ENCODE results near the gene SCTR. TPM values are rescaled to one million over a fixed set of nuclear protein-coding genes. Genes with fewer than 3 reads are reported as not detected.

SCTR gene
- total RNA-seq, 1 experiment from 2014 or later, result not detected

DNA sequence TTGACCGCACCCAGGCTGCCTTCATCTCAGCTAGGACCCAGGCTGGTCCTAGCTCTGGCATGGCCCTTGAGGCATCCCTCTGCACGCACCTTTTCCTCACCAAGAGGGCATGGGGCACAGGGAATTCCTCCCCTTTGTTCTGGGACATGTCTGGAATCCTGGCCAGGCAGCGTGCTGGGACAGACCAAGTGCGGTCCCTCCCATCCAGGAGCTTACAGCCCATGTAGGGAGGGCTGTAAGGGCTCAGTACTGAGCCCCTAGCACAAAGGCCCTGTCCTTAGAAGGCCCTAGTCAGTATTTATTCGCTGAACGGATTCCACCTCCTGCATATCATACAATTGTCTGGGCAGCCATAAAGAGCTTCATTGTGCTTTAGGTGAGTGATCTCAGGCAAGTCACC lies 89.6 kb downstream of the SCTR start:
- BruUV-seq (replicated peaks), result no TSS peak
- TF ChIP-seq POLR2AphosphoS5 (IDR thresholded peaks at IDR 0.05; ENCODE audit: low read depth, low read length), result no peak
- no peak for TF ChIP-seq SIN3A (IDR thresholded peaks at IDR 0.05; ENCODE audit: borderline replicate concordance, insufficient read depth, low read depth, low read length)
- TF ChIP-seq TCF7L2 (IDR thresholded peaks at IDR 0.05; ENCODE audit: low read depth, low read length), result no peak
- intact Hi-C loops (cut with micrococcal nuclease; ENCODE audit: unreplicated experiment), result no loop called here
- Histone ChIP-seq H3K27me3 (ENCODE audit: control insufficient read depth, insufficient read depth, low read length) (no peaks in the 10 kb centered on the region; the same call in 1 of the 2 replicates), H3K4me3 (ENCODE audit: low read depth in 2 of 2, low read length in 2 of 2) (no peak overlapping the region), H3K9me3 (ENCODE audit: control insufficient read depth, insufficient read depth, low read depth, low read length) (no peaks in the 10 kb centered on the region), H3K4me1 (ENCODE audit: control insufficient read depth, insufficient read depth, low read length) (no peaks in the 10 kb centered on the region; the same call in 1 of the 2 replicates), H3K27ac (ENCODE audit: low read length) (no peak overlapping the region), H3K36me3 (ENCODE audit: control insufficient read depth, insufficient read depth, low read length) (no peaks in the 10 kb centered on the region)
- no peak for DNase-seq (ENCODE audit: low read depth, low spot score)
- CTCF ChIA-PET, result interaction anchor here (0.7 kb wide), 1 partner anchor 21 kb away, joined by 4 read pairs; no protein-coding TSS in a partner anchor
- in situ Hi-C loops (cut with HindIII; ENCODE audit: low pct_unique_long_range_greater_than_20kb, low sequenced_read_pairs), result no loop called here
- no peak for ATAC-seq
- POLR2A ChIA-PET, result no interaction called here

DNA sequence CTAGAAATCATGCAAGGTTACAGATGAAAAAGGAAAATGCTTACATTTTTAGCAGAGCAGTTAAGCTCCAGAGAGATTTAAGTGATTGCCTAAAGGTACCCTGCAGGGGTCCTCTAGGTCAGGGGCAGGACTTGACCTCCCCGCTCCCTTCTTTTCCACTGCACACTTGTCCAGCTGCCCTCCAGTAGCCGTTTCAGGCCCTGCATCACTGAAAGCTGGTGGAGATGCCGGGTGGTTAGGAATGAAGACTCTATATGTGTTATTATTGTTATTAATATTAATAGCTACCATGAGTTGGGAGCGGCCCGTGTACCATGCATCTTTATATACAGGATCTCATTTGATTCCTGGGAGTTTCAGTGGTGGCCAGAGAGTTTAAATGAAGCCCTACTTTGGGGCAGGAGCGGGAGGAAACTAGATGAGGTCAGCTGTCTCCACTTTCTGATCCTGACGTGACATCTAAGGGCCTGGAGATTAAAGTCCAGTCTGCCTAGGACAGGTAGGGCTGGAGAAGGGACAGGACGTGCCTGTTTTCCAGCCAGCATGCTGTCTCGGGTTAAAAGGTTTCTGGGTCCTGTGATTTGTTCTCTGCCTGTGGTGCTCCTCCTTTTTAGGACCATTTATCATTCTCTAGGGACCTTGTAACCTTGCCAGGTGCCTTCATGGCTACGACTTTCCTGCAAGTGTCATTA lies 90.5 kb downstream of the SCTR start:
- ATAC-seq (no peak), DNase-seq (ENCODE audit: low read depth, low spot score) (no peak)
- intact Hi-C loops (cut with micrococcal nuclease; ENCODE audit: unreplicated experiment), result no loop called here
- in situ Hi-C loops (cut with HindIII; ENCODE audit: low pct_unique_long_range_greater_than_20kb, low sequenced_read_pairs), result no loop called here
- POLR2A ChIA-PET, result no interaction called here
- Histone ChIP-seq H3K4me3 (ENCODE audit: low read depth in 2 of 2, low read length in 2 of 2) (no peak overlapping the region), H3K4me1 (ENCODE audit: control insufficient read depth, insufficient read depth, low read length) (no peaks in the 10 kb centered on the region; the same call in 1 of the 2 replicates), H3K27ac (ENCODE audit: low read length) (no peak overlapping the region), H3K9me3 (ENCODE audit: control insufficient read depth, insufficient read depth, low read depth, low read length) (no peaks in the 10 kb centered on the region), H3K36me3 (ENCODE audit: control insufficient read depth, insufficient read depth, low read length) (no peaks in the 10 kb centered on the region), H3K27me3 (ENCODE audit: control insufficient read depth, insufficient read depth, low read length) (peaks cover 2% of the 10 kb centered on the region; the same call in 1 of the 2 replicates)
- BruUV-seq (replicated peaks), result no TSS peak
- no peak for TF ChIP-seq SIN3A (IDR thresholded peaks at IDR 0.05; ENCODE audit: borderline replicate concordance, insufficient read depth, low read depth, low read length)
- TF ChIP-seq, protein P1, sequence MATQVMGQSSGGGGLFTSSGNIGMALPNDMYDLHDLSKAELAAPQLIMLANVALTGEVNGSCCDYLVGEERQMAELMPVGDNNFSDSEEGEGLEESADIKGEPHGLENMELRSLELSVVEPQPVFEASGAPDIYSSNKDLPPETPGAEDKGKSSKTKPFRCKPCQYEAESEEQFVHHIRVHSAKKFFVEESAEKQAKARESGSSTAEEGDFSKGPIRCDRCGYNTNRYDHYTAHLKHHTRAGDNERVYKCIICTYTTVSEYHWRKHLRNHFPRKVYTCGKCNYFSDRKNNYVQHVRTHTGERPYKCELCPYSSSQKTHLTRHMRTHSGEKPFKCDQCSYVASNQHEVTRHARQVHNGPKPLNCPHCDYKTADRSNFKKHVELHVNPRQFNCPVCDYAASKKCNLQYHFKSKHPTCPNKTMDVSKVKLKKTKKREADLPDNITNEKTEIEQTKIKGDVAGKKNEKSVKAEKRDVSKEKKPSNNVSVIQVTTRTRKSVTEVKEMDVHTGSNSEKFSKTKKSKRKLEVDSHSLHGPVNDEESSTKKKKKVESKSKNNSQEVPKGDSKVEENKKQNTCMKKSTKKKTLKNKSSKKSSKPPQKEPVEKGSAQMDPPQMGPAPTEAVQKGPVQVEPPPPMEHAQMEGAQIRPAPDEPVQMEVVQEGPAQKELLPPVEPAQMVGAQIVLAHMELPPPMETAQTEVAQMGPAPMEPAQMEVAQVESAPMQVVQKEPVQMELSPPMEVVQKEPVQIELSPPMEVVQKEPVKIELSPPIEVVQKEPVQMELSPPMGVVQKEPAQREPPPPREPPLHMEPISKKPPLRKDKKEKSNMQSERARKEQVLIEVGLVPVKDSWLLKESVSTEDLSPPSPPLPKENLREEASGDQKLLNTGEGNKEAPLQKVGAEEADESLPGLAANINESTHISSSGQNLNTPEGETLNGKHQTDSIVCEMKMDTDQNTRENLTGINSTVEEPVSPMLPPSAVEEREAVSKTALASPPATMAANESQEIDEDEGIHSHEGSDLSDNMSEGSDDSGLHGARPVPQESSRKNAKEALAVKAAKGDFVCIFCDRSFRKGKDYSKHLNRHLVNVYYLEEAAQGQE (IDR thresholded peaks at IDR 0.05; ENCODE audit: insufficient read depth in 1 of 2, low read depth in 2 of 2, low read length in 1 of 2), result no peak
- TF ChIP-seq TCF7L2 (IDR thresholded peaks at IDR 0.05; ENCODE audit: low read depth, low read length), result no peak
- TF ChIP-seq POLR2AphosphoS5 (IDR thresholded peaks at IDR 0.05; ENCODE audit: low read depth, low read length), result no peak
- TF ChIP-seq, protein P2, sequence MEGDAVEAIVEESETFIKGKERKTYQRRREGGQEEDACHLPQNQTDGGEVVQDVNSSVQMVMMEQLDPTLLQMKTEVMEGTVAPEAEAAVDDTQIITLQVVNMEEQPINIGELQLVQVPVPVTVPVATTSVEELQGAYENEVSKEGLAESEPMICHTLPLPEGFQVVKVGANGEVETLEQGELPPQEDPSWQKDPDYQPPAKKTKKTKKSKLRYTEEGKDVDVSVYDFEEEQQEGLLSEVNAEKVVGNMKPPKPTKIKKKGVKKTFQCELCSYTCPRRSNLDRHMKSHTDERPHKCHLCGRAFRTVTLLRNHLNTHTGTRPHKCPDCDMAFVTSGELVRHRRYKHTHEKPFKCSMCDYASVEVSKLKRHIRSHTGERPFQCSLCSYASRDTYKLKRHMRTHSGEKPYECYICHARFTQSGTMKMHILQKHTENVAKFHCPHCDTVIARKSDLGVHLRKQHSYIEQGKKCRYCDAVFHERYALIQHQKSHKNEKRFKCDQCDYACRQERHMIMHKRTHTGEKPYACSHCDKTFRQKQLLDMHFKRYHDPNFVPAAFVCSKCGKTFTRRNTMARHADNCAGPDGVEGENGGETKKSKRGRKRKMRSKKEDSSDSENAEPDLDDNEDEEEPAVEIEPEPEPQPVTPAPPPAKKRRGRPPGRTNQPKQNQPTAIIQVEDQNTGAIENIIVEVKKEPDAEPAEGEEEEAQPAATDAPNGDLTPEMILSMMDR (IDR thresholded peaks at IDR 0.05), result no peak
- CTCF ChIA-PET, result interaction anchor here (0.5 kb wide), 1 partner anchor 245 kb away, joined by 8 read pairs; the partner anchor contains the start of gene TMEM177

Data from Panc1 (cell line).